Naive thymus-derived CD8-positive, alpha-beta T cell (primary cell): ENCODE results near the gene SLC9A9. TPM values are rescaled to one million over a fixed set of nuclear protein-coding genes. Genes with fewer than 3 reads are reported as not detected.
"Not testable (repeated sequence)": the region's sequence is repeated elsewhere in the genome, so short reads cannot be mapped to it uniquely, and the experiment has no call there.

ENCODE experiments used
- ATAC-seq, 2 donors: fragments of 150-1000 bp; cut with Tn5 transposase in 1 of 2; sonication (Bioruptor Pico), chemical (Tn5 transposase) in 1 of 2; 1 replicate in 1 of 2; 2 replicates in 1 of 2; pipeline ENCODE4 v1.10.0; 2021; ENCODE audit warnings: mild to moderate bottlenecking in 2 of 2, moderate library complexity in 2 of 2
- POLR2A ChIA-PET: fragments of 350-600 bp; sonication (Branson Sonifier 250); formaldehyde crosslinking; loops from one replicate; lab custom pipeline; 2021; ENCODE audit warnings: antibody characterized with exemption; lab: Charles Lee
- DNase-seq, 10 donors: peaks; one replicate each; pipeline versions ENCODE4 v3.0.0 to v3.0.0-alpha.2; 2020 to 2022
- H3K27ac Mint-ChIP-seq, 10 donors: one replicate each; pipeline ENCODE4 v1.8.0; 2020 to 2022; ENCODE audit warnings: mild to moderate bottlenecking in 10 of 10, mixed read lengths in 10 of 10, moderate library complexity in 4 of 10, inconsistent platforms in 1 of 10
- H3K27me3 Mint-ChIP-seq, 5 donors: one replicate each; pipeline ENCODE4 v1.8.0; 2021 to 2022; ENCODE audit warnings: mixed read lengths in 5 of 5
- H3K36me3 Mint-ChIP-seq, 3 donors: one replicate each; pipeline ENCODE4 v1.8.0; 2020 to 2022; ENCODE audit warnings: mixed read lengths in 3 of 3, mild to moderate bottlenecking in 2 of 3, inconsistent platforms in 1 of 3
- H3K4me1 Mint-ChIP-seq, 4 donors: one replicate each; pipeline ENCODE4 v1.8.0; 2021 to 2022; ENCODE audit warnings: mixed read lengths in 4 of 4
- H3K4me3 Mint-ChIP-seq, 10 donors: one replicate each; pipeline ENCODE4 v1.8.0; 2020 to 2022; ENCODE audit warnings: mild to moderate bottlenecking in 10 of 10, mixed read lengths in 10 of 10, moderate library complexity in 6 of 10, inconsistent platforms in 1 of 10
- H3K9me3 Mint-ChIP-seq, 9 donors: one replicate each; pipeline ENCODE4 v1.8.0; 2020 to 2022; ENCODE audit warnings: mixed read lengths in 9 of 9, mild to moderate bottlenecking in 3 of 9, inconsistent platforms in 1 of 9, moderate library complexity in 1 of 9
- polyA plus RNA-seq, 3 donors: library from polyadenylated mRNA; unstranded; fragments of 300-500 nt; fragmentation: Illumina TruSeq; gene quantifications; one replicate each; pipeline ENCODE4 v1.2.3, GENCODE V29; 2021
- total RNA-seq, 8 experiments: library from RNA in 2 of 8; stranded (reverse) in 2 of 8; gene quantifications; one replicate each; pipeline ENCODE4 v1.2.3 and lab custom pipeline; 2021 to 2026

The SLC9A9 gene
- total and polyA plus RNA-seq, 5 experiments from 2014 or later = 9.6 to 19.4 (median 14.2) TPM

DNA sequence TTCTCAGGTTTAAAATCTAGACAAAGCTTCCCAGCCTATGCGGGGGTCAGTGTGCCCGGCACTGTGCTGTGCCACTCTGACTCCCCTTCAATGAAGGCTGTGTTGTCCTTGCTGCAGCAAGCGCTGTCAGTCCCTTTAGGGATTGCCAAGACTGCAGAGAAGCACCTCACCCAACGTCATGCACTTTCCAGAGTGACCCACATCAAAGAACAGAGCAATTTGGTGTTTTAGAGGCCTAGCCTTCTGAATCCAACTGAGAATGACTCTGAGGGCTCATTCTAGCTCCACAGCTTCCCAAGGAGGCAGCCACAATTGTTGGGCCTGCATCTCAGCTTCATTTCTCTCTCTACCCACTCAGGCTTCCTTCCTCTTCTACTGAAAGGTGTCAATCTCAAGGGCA, 26.4 kb downstream of the SLC9A9 start:
- H3K27ac Mint-ChIP-seq = peak overlapping the region in 2 of 10 donors; percentile 5 to 37
- H3K27me3 Mint-ChIP-seq = no peaks in the 10 kb centered on the region
- ATAC-seq (no peak), DNase-seq (no peak)
- H3K4me3 Mint-ChIP-seq = no peak overlapping the region
- H3K36me3 Mint-ChIP-seq = peaks cover under 1 to 23% (median 5%) of the 10 kb centered on the region in 3 donors
- POLR2A ChIA-PET = no interaction called here
- H3K4me1 Mint-ChIP-seq = peaks cover 13 to 53% (median 33%) of the 10 kb centered on the region in 4 donors
- peaks cover 0 to 11% (median 3%) of the 10 kb centered on the region in 9 donors for H3K9me3 Mint-ChIP-seq

DNA sequence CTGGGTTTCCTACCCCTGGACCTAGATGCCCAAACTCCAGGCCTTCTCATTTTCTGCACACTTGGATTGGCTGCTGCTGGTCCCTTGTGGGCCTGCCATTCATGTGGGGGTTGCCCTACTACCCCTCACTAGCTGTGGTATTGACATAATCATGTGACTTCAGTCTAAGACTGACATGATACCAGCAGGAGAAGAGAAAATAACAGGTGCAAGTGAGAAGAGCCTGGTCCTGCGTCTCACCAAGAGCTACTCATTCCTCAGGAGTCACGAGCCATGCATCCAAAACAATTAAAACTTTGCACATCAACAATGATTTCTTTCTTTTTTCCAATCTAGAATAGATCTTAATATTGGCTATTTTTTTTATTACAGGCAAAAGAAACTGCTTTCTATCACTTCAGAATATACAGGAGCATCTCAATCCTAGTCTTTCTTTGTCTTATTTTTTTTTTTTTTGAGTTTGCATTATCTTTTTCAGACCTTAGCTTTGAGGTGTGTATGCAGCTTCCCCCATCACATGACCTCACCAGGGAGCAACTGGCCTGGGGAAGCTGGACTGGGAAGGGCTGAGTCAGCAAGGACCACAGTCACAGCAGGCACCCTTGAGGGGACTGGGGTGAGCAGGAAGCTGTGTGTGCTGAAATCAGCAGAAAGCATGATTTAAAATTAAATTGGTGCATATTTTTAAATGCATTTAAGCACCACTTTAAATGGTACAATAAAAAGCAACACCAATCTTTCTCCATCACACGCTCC, 27.6 kb downstream of the SLC9A9 start:
- H3K9me3 Mint-ChIP-seq = peaks cover 0 to 3% (median 0%) of the 10 kb centered on the region in 9 donors
- H3K27ac Mint-ChIP-seq = no peak overlapping the region
- ATAC-seq (no peak), DNase-seq (no peak)
- H3K27me3 Mint-ChIP-seq = no peaks in the 10 kb centered on the region
- no peak overlapping the region for H3K4me3 Mint-ChIP-seq
- H3K4me1 Mint-ChIP-seq = peaks cover 4 to 41% (median 21%) of the 10 kb centered on the region in 4 donors
- peaks cover 5 to 23% (median 6%) of the 10 kb centered on the region in 3 donors for H3K36me3 Mint-ChIP-seq
- POLR2A ChIA-PET = no interaction called here

DNA sequence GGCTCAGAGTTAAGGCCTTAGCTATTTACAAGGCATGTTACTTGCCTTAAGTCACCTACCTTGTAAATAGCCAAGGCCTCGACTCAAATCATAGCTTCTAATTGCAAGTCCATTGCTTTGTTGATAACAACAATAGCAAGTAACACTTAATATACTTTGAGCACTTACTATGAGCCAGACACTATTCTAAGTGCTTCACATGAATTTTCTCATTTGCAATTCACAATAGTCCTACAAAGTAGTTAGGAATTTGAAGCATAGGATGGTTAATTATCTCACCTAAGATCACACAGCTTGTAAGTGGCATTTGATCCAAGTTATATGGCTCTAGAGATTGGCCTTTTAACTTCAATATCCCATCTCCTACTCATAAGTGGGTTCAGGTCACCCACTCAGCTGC, 28.4 kb downstream of the SLC9A9 start:
- POLR2A ChIA-PET = no interaction called here
- DNase-seq (no peak), ATAC-seq (no peak)
- no peak overlapping the region for H3K4me3 Mint-ChIP-seq
- peaks cover 0 to 36% (median 16%) of the 10 kb centered on the region in 4 donors for H3K4me1 Mint-ChIP-seq
- no peaks in the 10 kb centered on the region for H3K27me3 Mint-ChIP-seq
- H3K36me3 Mint-ChIP-seq = peaks cover 5 to 27% (median 8%) of the 10 kb centered on the region in 3 donors
- H3K9me3 Mint-ChIP-seq = no peaks in the 10 kb centered on the region
- no peak overlapping the region for H3K27ac Mint-ChIP-seq

DNA sequence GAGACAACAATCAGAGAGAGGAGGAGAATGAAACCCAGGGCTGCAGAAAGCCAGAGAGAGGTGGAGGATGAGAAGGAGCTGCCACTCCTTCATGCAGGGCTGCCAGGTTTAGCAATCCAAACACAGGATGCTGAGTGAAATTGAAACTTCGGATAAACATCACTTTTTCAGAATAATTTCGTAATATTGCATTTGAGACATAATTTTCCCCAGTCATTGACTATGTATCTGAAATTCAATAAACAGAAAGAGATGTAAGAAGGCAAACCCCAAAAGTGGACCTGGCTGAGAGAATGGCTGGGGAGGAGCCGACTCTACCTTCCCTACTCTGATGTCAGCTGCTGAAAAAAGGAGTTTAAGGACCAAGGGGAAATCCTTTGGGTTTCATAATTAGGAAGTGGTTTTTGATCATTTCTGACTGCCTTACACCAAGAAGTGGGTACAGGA, 33.8 kb downstream of the SLC9A9 start:
- Mint-ChIP-seq H3K4me1 (peaks cover 6 to 43% (median 7%) of the 10 kb centered on the region in 4 donors), H3K36me3 (peaks cover 10 to 31% (median 16%) of the 10 kb centered on the region in 3 donors), H3K9me3 (no peaks in the 10 kb centered on the region), H3K4me3 (peak overlapping the region in 1 of 10 donors; percentile 33), H3K27me3 (peaks cover 0 to 3% (median 0%) of the 10 kb centered on the region in 5 donors), H3K27ac (peak overlapping the region in 1 of 10 donors; percentile 27)
- ATAC-seq (no peak), DNase-seq (no peak)
- POLR2A ChIA-PET = no interaction called here

- H3K27ac Mint-ChIP-seq = peak overlapping the region in 1 of 10 donors; percentile 32
- H3K9me3 Mint-ChIP-seq = no peaks in the 10 kb centered on the region
- H3K27me3 Mint-ChIP-seq = peaks cover 0 to 3% (median 0%) of the 10 kb centered on the region in 5 donors
- H3K4me3 Mint-ChIP-seq = no peak overlapping the region
- POLR2A ChIA-PET = no interaction called here
- H3K4me1 Mint-ChIP-seq = peaks cover 6 to 46% (median 7%) of the 10 kb centered on the region in 4 donors
- peaks cover 6 to 27% (median 16%) of the 10 kb centered on the region in 3 donors for H3K36me3 Mint-ChIP-seq
- DNase-seq (no peak), ATAC-seq (no peak)
These were observed 35.8 kb downstream of the SLC9A9 start for GRCh38 chr3:143812481-143812880.

DNA sequence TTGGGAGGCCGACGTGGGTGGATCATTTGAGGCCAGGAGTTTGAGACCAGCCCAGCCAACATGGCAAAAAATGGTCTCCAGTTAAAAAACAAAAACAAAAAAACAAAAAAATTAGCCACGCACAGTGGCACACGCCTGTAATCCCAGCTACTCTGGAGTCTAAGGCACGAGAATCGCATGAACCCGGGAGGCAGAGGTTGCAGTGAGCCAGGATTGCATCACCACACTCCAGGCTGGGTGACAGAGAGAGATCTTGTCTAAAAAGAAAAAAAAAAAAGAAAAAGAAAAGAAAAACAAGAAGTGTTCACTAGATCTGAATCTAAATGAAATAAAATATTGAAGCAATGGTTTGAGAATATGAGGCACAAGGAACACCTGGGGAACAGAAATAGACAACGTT, 36.7 kb downstream of the SLC9A9 start:
- H3K4me1 Mint-ChIP-seq = peaks cover 6 to 46% (median 7%) of the 10 kb centered on the region in 4 donors
- no peaks in the 10 kb centered on the region for H3K9me3 Mint-ChIP-seq

GRCh38 chr3:143810953-143811265, 37.4 kb downstream of the SLC9A9 start:
- Mint-ChIP-seq H3K4me1 (peaks cover 6 to 49% (median 7%) of the 10 kb centered on the region in 4 donors), H3K4me3 (no peak overlapping the region), H3K9me3 (no peaks in the 10 kb centered on the region), H3K27ac (peak overlapping the region in 1 of 10 donors; percentile 5), H3K36me3 (peaks cover 5 to 29% (median 10%) of the 10 kb centered on the region in 3 donors), H3K27me3 (peaks cover 0 to 3% (median 0%) of the 10 kb centered on the region in 5 donors)
- POLR2A ChIA-PET = no interaction called here
- DNase-seq = no peak
- no peak for ATAC-seq

More for the DNA sequence above, 36.7 kb downstream of the SLC9A9 start:
- peaks cover 5 to 29% (median 13%) of the 10 kb centered on the region in 3 donors for H3K36me3 Mint-ChIP-seq
- peaks cover 0 to 3% (median 0%) of the 10 kb centered on the region in 5 donors for H3K27me3 Mint-ChIP-seq
- ATAC-seq (no peak), DNase-seq (no peak)
- POLR2A ChIA-PET = no interaction called here
- H3K27ac Mint-ChIP-seq = no peak overlapping the region
- H3K4me3 Mint-ChIP-seq = no peak overlapping the region

GRCh38 chr3:143810166-143810952, 37.9 kb downstream of the SLC9A9 start:
- POLR2A ChIA-PET = no interaction called here
- no peak overlapping the region for H3K4me3 Mint-ChIP-seq
- H3K27ac Mint-ChIP-seq = peak overlapping the region in 1 of 10 donors; percentile 5
- ATAC-seq (no peak), DNase-seq (no peak)
- peaks cover 5 to 29% (median 10%) of the 10 kb centered on the region in 3 donors for H3K36me3 Mint-ChIP-seq
- H3K27me3 Mint-ChIP-seq = peaks cover 0 to 3% (median 0%) of the 10 kb centered on the region in 5 donors
- peaks cover 6 to 53% (median 7%) of the 10 kb centered on the region in 4 donors for H3K4me1 Mint-ChIP-seq
- H3K9me3 Mint-ChIP-seq = no peaks in the 10 kb centered on the region

DNA sequence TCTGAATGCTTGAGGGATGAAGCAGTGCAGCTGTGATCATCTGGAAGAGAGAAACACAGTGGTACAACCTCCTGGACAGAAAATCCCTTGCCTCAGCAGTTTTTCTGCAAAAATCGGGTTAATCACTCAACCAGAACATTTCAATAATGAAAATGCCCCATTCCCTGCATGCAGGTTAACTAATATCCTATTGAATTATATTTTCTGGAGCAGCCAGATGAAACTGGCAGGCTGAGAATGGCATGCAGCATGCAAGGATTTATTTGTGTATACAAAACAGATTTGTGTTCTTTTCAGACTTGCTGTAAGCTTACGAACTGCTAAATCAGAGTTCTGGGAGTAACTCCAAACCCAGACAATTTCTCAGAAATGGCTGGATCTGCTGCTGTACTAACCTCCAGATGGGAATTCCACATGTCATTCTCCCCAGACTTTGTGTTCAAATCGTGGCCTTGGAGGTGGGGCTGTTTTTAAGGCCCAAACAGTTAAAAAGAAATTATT, 39.1 kb downstream of the SLC9A9 start:
- H3K36me3 Mint-ChIP-seq = peaks cover 5 to 26% (median 5%) of the 10 kb centered on the region in 3 donors
- H3K4me3 Mint-ChIP-seq = no peak overlapping the region
- H3K4me1 Mint-ChIP-seq = peaks cover 0 to 45% (median 2%) of the 10 kb centered on the region in 4 donors
- peaks cover 0 to 2% (median 0%) of the 10 kb centered on the region in 5 donors for H3K27me3 Mint-ChIP-seq
- ATAC-seq (no peak), DNase-seq (no peak)
- no peaks in the 10 kb centered on the region for H3K9me3 Mint-ChIP-seq
- H3K27ac Mint-ChIP-seq = no peak overlapping the region
- POLR2A ChIA-PET = no interaction called here

DNA sequence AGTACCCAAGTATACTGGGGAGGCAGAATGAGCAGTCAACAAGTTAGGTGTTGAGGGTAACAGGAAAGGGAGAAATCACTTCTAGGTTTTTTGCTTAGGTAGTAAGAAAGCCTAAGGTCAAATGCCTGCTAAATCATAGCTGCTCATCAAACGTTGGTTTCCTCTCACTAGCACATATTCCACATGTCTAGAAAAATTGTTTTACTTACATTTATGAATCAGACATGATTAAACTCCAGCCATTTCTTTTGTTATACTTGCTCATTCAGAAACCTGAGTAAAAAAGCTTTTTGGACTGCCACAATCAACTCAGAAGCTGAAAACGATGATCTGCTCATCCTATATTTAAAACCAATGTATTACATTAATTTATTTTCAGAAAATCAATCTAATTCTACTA, 40.2 kb downstream of the SLC9A9 start:
- ATAC-seq = no peak
- Mint-ChIP-seq H3K4me3 (no peak overlapping the region), H3K4me1 (peaks cover 0 to 36% (median 0%) of the 10 kb centered on the region in 4 donors), H3K36me3 (peaks cover 0 to 22% (median 5%) of the 10 kb centered on the region in 3 donors), H3K9me3 (no peaks in the 10 kb centered on the region), H3K27me3 (no peaks in the 10 kb centered on the region), H3K27ac (no peak overlapping the region)
- DNase-seq = no peak
- POLR2A ChIA-PET = no interaction called here

DNA sequence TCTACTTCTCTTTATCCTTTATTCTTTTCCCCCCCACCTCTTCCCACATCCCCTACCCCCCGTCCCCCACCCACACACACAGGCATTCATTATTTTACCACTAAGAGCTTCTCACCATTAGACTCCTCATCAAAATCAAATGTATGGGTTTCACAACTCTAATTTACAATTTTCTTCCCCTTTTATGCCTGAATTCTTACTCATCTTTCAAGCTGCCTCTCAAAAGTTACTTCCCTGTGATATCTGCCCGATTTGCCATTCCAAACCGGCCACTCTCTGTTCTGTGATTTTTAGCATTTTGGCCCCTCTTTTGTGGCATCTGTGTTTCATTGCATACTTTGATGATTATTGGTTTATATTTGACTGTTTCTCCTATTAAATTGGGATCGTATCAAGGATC, 42.2 kb downstream of the SLC9A9 start:
- ATAC-seq = no peak
- Mint-ChIP-seq H3K4me1 (peaks cover 0 to 19% (median 0%) of the 10 kb centered on the region in 4 donors), H3K27ac (no peak overlapping the region), H3K9me3 (no peaks in the 10 kb centered on the region), H3K36me3 (peaks cover 0 to 16% (median 0%) of the 10 kb centered on the region in 3 donors), H3K27me3 (no peaks in the 10 kb centered on the region), H3K4me3 (no peak overlapping the region)
- POLR2A ChIA-PET = no interaction called here
- no peak for DNase-seq

DNA sequence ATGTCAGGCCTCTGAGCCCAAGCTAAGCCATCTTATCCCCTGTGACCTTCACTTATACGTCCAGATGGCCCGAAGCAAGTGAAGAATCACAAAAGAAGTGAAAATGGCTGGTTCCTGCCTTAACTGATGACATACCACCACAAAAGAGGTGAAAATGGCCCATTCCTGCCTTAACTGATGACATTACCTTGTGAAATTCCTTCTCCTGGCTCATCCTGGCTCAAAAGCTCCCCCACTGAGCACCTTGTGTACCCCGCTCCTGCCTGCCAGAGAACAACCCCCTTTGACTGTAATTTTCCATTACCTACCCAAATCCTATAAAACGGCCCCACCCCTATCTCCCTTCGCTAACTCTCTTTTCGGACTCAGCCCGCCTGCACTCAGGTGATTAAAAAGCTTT, 42.8 kb downstream of the SLC9A9 start:
- peaks cover 0 to 14% (median 0%) of the 10 kb centered on the region in 4 donors for H3K4me1 Mint-ChIP-seq
- H3K27me3 Mint-ChIP-seq, DNase-seq, H3K27ac Mint-ChIP-seq, H3K9me3 Mint-ChIP-seq, H3K4me3 Mint-ChIP-seq, ATAC-seq, POLR2A ChIA-PET: not testable (repeated sequence)
- peaks cover 0 to 12% (median 0%) of the 10 kb centered on the region in 3 donors for H3K36me3 Mint-ChIP-seq
